SU-DHL-6 (cell line): Measurements from ENCODE around the gene EEPD1.

Experiments used
- H2AFZ ChIP-seq: fragments of 200-600 bp; sonication (generic); 2 replicates; pipeline ENCODE4 v1.6.1; 2014; ENCODE audit warnings: low read depth, mild to moderate bottlenecking, moderate library complexity, mixed read lengths, antibody characterized with exemption, low read length; ENCODE audit not compliant: severe bottlenecking
- H3F3A ChIP-seq: fragments of 200-600 bp; shearing (Covaris generic); 2 replicates; pipeline ENCODE4 v1.6.0; 2016; ENCODE audit warnings: antibody characterized with exemption, mild to moderate bottlenecking; ENCODE audit not compliant: insufficient read depth
- H3K27ac ChIP-seq: fragments of 200-600 bp; sonication (generic); 2 replicates; pipeline ENCODE4 v1.5.1; 2016; ENCODE audit warnings: low read depth, mild to moderate bottlenecking, low read length, moderate library complexity, mixed read lengths
- H3K27me3 ChIP-seq: fragments of 200-600 bp; sonication (generic), shearing (Covaris generic); 2 replicates; pipeline ENCODE4 v1.6.0; 2014; ENCODE audit warnings: mild to moderate bottlenecking, low read length
- H3K36me3 ChIP-seq: fragments of 200-600 bp; sonication (generic); 2 replicates; pipeline ENCODE4 v1.6.1; 2014; ENCODE audit warnings: mild to moderate bottlenecking, low read length, mixed read lengths
- H3K4me2 ChIP-seq: fragments of 300-600, 200-600 bp; shearing (Covaris generic), sonication (generic); 2 replicates; pipeline ENCODE4 v1.6.0; 2014; ENCODE audit warnings: low read length, low read depth, mild to moderate bottlenecking; ENCODE audit not compliant: poor library complexity, severe bottlenecking
- H3K4me3 ChIP-seq: fragments of 200-600 bp; sonication (generic); 2 replicates; pipeline ENCODE4 v1.5.1; 2014; ENCODE audit warnings: antibody characterized with exemption, low read length, mild to moderate bottlenecking, mixed read lengths; ENCODE audit not compliant: insufficient read depth, poor library complexity, severe bottlenecking
- H3K79me2 ChIP-seq: fragments of 200-600 bp; sonication (generic); 2 replicates; pipeline ENCODE4 v1.6.1; 2014; ENCODE audit warnings: mild to moderate bottlenecking, low read length, moderate library complexity; ENCODE audit not compliant: insufficient read depth
- H3K9ac ChIP-seq: fragments of 200-600 bp; sonication (generic); 2 replicates; pipeline ENCODE4 v1.7.0; 2014; ENCODE audit warnings: mild to moderate bottlenecking, low read length
- H3K9me2 ChIP-seq: fragments of 200-600 bp; sonication (generic); replicated peaks from 2 replicates; pipeline ENCODE4 v1.6.1; 2014; ENCODE audit warnings: low read length; ENCODE audit not compliant: insufficient read depth
- H3K9me3 ChIP-seq: fragments of 200-600 bp; sonication (generic); 2 replicates; pipeline ENCODE4 v1.6.1; 2014; ENCODE audit warnings: low read length, mixed read lengths; ENCODE audit not compliant: insufficient read depth
- H4K20me1 ChIP-seq: fragments of 200-600 bp; sonication (generic); 2 replicates; pipeline ENCODE4 v1.6.1; 2014; ENCODE audit warnings: low read depth, mild to moderate bottlenecking, antibody characterized with exemption, low read length, moderate library complexity, mixed read lengths
- EZH2phosphoT487 ChIP-seq: fragments of 200-600 bp; sonication (generic), shearing (Covaris generic); conservative IDR thresholded peaks from 2 replicates; pipeline ENCODE4 v1.6.1; 2018; ENCODE audit warnings: mild to moderate bottlenecking, antibody characterized with exemption, low read length, moderate library complexity, mixed read lengths
- TF ChIP-seq, protein P1 (sequence below): fragments of 200-600 bp; sonication (generic); IDR thresholded peaks from one replicate; pipeline ENCODE4 v1.5.1; 2017; ENCODE audit warnings: antibody characterized with exemption, mild to moderate bottlenecking, low read length, moderate library complexity; ENCODE audit not compliant: insufficient read depth, poor library complexity, severe bottlenecking

Gene EEPD1

DNA sequence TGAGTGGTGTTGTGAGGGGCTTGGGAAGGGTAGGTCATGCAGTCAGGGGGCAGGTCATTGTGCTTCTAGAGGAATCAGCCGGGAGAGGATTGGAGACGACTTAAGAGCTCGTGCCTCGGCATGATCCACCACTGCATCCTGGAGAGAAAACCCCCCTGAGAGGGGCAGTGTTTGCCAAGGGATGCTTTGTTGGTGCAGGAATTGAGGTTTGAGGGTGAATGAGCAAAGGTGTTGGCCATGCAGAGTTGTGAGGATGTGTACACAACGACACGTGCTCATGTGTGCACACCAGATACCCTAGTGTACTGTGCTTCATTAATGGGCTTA lies 151.0 kb downstream of the EEPD1 start:
- H3F3A ChIP-seq, result no peaks in the 10 kb centered on the region
- no peaks in the 10 kb centered on the region for H3K27me3 ChIP-seq
- H2AFZ ChIP-seq, result no peak overlapping the region
- no peaks in the 10 kb centered on the region for H3K79me2 ChIP-seq
- H4K20me1 ChIP-seq, result no peaks in the 10 kb centered on the region
- no peak overlapping the region for H3K4me2 ChIP-seq
- H3K27ac ChIP-seq, result no peak overlapping the region
- TF ChIP-seq, protein P1, sequence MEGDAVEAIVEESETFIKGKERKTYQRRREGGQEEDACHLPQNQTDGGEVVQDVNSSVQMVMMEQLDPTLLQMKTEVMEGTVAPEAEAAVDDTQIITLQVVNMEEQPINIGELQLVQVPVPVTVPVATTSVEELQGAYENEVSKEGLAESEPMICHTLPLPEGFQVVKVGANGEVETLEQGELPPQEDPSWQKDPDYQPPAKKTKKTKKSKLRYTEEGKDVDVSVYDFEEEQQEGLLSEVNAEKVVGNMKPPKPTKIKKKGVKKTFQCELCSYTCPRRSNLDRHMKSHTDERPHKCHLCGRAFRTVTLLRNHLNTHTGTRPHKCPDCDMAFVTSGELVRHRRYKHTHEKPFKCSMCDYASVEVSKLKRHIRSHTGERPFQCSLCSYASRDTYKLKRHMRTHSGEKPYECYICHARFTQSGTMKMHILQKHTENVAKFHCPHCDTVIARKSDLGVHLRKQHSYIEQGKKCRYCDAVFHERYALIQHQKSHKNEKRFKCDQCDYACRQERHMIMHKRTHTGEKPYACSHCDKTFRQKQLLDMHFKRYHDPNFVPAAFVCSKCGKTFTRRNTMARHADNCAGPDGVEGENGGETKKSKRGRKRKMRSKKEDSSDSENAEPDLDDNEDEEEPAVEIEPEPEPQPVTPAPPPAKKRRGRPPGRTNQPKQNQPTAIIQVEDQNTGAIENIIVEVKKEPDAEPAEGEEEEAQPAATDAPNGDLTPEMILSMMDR, result no peak
- no peak overlapping the region for H3K9ac ChIP-seq
- H3K9me3 ChIP-seq, result no peaks in the 10 kb centered on the region
- no peaks in the 10 kb centered on the region for H3K36me3 ChIP-seq
- H3K9me2 ChIP-seq, result no peaks in the 10 kb centered on the region
- no peak overlapping the region for H3K4me3 ChIP-seq

DNA sequence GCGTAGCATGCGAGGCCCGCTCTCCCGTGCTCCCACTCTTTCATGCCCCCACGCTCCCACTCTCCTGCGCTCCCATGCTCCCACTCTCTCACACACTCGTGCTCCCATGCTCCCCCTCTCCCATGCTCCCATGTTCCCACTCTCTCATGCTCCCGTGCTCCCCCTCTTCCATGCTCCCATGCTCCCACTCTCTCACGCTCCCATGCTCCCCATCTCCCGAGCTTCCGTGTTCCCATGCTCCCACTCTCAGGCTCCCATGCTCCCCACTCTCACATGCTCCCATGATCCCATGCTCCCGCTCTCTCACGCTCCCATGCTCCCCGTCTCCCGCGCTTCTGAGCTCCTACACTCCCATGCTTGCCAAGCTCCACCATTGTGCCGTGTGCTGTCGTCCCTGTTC lies 152.2 kb downstream of the EEPD1 start:
- Histone ChIP-seq H3K4me2 (no peak overlapping the region), H3K27me3 (no peaks in the 10 kb centered on the region)

DNA sequence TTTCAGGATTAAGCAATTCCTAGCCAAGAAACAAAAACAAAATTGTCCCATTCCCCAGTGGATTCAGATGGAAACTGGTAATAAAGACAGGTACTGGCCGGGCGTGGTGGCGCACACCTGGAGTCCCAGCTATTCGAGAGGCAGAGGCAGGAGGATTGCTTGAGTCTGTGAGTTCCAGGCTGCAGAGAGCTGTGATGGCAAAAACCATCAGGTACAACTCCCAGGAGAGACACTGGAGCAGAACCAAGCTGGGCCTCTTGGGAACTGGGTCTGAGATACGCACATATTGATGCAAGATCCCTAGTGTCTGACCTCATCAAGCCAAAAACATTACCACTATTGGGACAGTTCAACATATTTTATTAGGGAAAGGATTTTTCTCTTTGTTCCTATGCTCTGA lies 152.6 kb downstream of the EEPD1 start:
- H3K4me3 ChIP-seq, result no peak overlapping the region
- no peaks in the 10 kb centered on the region for H3F3A ChIP-seq
- no peak overlapping the region for H2AFZ ChIP-seq
- H3K27ac ChIP-seq, result no peak overlapping the region
- no peaks in the 10 kb centered on the region for H4K20me1 ChIP-seq
- H3K79me2 ChIP-seq, result no peaks in the 10 kb centered on the region
- H3K9ac ChIP-seq, result no peak overlapping the region
- H3K27me3 ChIP-seq, result no peaks in the 10 kb centered on the region
- no peaks in the 10 kb centered on the region for H3K9me3 ChIP-seq
- TF ChIP-seq, protein P1, result no peak
- H3K9me2 ChIP-seq, result no peaks in the 10 kb centered on the region
- no peaks in the 10 kb centered on the region for H3K36me3 ChIP-seq
- no peak overlapping the region for H3K4me2 ChIP-seq

More for the DNA sequence above, 152.2 kb downstream of the EEPD1 start:
- Histone ChIP-seq H4K20me1 (no peaks in the 10 kb centered on the region), H3K9me2 (no peaks in the 10 kb centered on the region), H2AFZ (no peak overlapping the region), H3K9me3 (no peaks in the 10 kb centered on the region), H3K36me3 (no peaks in the 10 kb centered on the region), H3K79me2 (no peaks in the 10 kb centered on the region), H3F3A (no peaks in the 10 kb centered on the region), H3K9ac (no peak overlapping the region), H3K4me3 (no peak overlapping the region), H3K27ac (no peak overlapping the region)
- no peak for TF ChIP-seq EZH2phosphoT487
- TF ChIP-seq, protein P1, result no peak

DNA sequence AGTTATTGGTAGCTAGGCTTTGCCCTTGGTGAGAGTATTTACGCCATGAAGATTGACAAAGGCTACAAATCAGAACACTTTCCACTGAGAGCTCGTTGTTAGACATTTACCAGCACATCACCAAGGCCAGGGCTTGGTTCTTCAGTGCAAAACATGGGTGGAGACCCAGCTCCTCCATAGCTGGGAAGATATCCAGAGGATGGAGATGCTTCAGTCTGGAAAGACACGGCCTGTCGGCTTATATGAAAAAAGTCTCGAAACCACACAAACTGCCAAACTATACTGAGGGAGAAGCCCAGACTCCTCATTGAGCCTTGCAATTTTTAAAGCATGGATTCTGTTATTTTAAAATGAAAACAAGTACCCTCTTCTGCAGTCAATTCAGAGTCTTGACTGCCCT lies 153.2 kb downstream of the EEPD1 start:
- H3K9me3 ChIP-seq, result no peaks in the 10 kb centered on the region
- H4K20me1 ChIP-seq, result no peaks in the 10 kb centered on the region
- H2AFZ ChIP-seq, result no peak overlapping the region
- no peaks in the 10 kb centered on the region for H3K9me2 ChIP-seq
- H3K36me3 ChIP-seq, result no peaks in the 10 kb centered on the region
- TF ChIP-seq EZH2phosphoT487, result no peak
- TF ChIP-seq, protein P1, result no peak
- no peak overlapping the region for H3K4me2 ChIP-seq
- H3F3A ChIP-seq, result no peaks in the 10 kb centered on the region
- no peaks in the 10 kb centered on the region for H3K27me3 ChIP-seq
- H3K27ac ChIP-seq, result no peak overlapping the region
- no peaks in the 10 kb centered on the region for H3K79me2 ChIP-seq
- H3K4me3 ChIP-seq, result no peak overlapping the region
- no peak overlapping the region for H3K9ac ChIP-seq
